KMS-11 (cell line): Measurements from ENCODE around the gene THOC2.

ENCODE experiments used
- H2AFZ ChIP-seq: fragments of 200-600 bp; sonication (generic); 2 replicates; pipeline ENCODE4 v1.6.1; 2016; ENCODE audit warnings: antibody characterized with exemption, mixed run types, low read depth
- H3K27ac ChIP-seq: fragments of 200-600 bp; sonication (generic); 2 replicates; pipeline ENCODE4 v1.6.1; 2016; ENCODE audit warnings: mild to moderate bottlenecking, mixed run types
- H3K27me3 ChIP-seq: fragments of 200-600 bp; sonication (generic); 2 replicates; pipeline ENCODE4 v1.6.1; 2017; ENCODE audit warnings: mild to moderate bottlenecking, low read depth, mixed run types, moderate library complexity; ENCODE audit not compliant: insufficient read depth
- H3K36me3 ChIP-seq: fragments of 200-600 bp; sonication (generic); 2 replicates; pipeline ENCODE4 v1.6.1; 2017; ENCODE audit warnings: mild to moderate bottlenecking, mixed run types; ENCODE audit not compliant: insufficient read depth
- H3K4me1 ChIP-seq: fragments of 200-600 bp; sonication (generic); 2 replicates; pipeline ENCODE4 v1.6.1; 2016; ENCODE audit warnings: mild to moderate bottlenecking, low read depth, mixed run types; ENCODE audit not compliant: poor library complexity, severe bottlenecking
- H3K4me2 ChIP-seq: fragments of 200-600 bp; sonication (generic); 2 replicates; pipeline ENCODE4 v1.7.0; 2016; ENCODE audit warnings: mild to moderate bottlenecking, mixed run types
- H3K4me3 ChIP-seq: fragments of 200-600 bp; sonication (generic); IDR thresholded peaks from 2 replicates; pipeline ENCODE4 v1.6.1; 2017; ENCODE audit warnings: low read depth, low read length, mixed read lengths; ENCODE audit not compliant: insufficient read depth
- H3K79me2 ChIP-seq: fragments of 200-600 bp; sonication (generic); 2 replicates; pipeline ENCODE4 v1.6.1; 2016; ENCODE audit warnings: low read depth, mixed run types; ENCODE audit not compliant: insufficient read depth
- H3K9ac ChIP-seq: fragments of 200-600 bp; sonication (generic); 2 replicates; pipeline ENCODE4 v1.6.1; 2016; ENCODE audit warnings: mild to moderate bottlenecking, mixed run types
- H4K20me1 ChIP-seq: fragments of 200-600 bp; sonication (generic); 2 replicates; pipeline ENCODE4 v1.6.1; 2016; ENCODE audit warnings: mild to moderate bottlenecking, mixed run types; ENCODE audit not compliant: insufficient read depth
- CTCF ChIP-seq: fragments of 200-600 bp; sonication (generic); conservative IDR thresholded peaks from 2 replicates; pipeline ENCODE4 v1.6.1; 2017; ENCODE audit warnings: low read depth, mild to moderate bottlenecking, antibody characterized with exemption, low read length, moderate library complexity, mixed read lengths

Gene THOC2

GRCh38 chrX:123550829-123551228 is 182.0 kb downstream of the THOC2 start:
- Histone ChIP-seq H3K79me2 (no peaks in the 10 kb centered on the region), H3K27me3 (no peaks in the 10 kb centered on the region), H3K9ac (no peak overlapping the region), H3K36me3 (no peaks in the 10 kb centered on the region), H3K27ac (no peak overlapping the region), H3K4me2 (no peak overlapping the region), H3K4me3 (no peak overlapping the region), H2AFZ (no peak overlapping the region), H4K20me1 (no peaks in the 10 kb centered on the region), H3K4me1 (no peaks in the 10 kb centered on the region)
- no peak for TF ChIP-seq CTCF
